ENCODE data around the gene HOXA4. TPM values are rescaled to one million over a fixed set of nuclear protein-coding genes. Genes with fewer than 3 reads are reported as not detected.

Gene HOXA4
- total RNA-seq, 1 donor from 2014 or later: 0.98 TPM

DNA sequence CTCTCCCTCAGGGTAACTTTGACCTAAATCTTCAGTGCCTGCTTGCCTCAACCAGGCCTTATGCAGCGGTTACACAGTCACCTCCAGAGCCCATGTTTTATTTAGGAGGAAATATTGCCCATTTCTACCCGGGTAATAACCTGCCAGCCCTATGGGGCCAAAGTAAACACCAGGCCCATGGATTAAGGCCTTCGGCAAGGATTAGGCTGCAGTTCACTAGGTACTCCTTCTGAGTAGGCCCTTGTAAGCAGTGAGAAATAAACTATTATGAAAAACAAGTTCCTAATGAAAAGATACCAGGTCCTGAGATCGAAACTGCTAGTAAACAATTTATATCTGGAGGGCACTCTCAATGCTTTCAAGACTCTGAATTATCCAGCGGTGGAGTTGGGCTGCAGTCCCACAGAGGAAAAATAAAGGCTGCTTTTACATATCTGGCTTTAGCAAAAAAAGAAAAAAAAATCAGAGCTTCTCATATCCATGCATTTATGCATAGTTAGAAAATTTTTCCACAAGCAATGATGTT lies 47.3 kb upstream of the HOXA4 start:
- TF ChIP-seq, protein P1, sequence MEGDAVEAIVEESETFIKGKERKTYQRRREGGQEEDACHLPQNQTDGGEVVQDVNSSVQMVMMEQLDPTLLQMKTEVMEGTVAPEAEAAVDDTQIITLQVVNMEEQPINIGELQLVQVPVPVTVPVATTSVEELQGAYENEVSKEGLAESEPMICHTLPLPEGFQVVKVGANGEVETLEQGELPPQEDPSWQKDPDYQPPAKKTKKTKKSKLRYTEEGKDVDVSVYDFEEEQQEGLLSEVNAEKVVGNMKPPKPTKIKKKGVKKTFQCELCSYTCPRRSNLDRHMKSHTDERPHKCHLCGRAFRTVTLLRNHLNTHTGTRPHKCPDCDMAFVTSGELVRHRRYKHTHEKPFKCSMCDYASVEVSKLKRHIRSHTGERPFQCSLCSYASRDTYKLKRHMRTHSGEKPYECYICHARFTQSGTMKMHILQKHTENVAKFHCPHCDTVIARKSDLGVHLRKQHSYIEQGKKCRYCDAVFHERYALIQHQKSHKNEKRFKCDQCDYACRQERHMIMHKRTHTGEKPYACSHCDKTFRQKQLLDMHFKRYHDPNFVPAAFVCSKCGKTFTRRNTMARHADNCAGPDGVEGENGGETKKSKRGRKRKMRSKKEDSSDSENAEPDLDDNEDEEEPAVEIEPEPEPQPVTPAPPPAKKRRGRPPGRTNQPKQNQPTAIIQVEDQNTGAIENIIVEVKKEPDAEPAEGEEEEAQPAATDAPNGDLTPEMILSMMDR (IDR thresholded peaks at IDR 0.05): no peak
- TF ChIP-seq POLR2AphosphoS5 (IDR thresholded peaks at IDR 0.05; ENCODE audit: insufficient read depth in 1 of 2, low read depth in 1 of 2) (no peak), POLR2A (IDR thresholded peaks at IDR 0.05) (no peak)
- DNase-seq (ENCODE audit: extremely low spot score in 2 of 2): no peak
- peak overlapping the region; percentile 56 to 64 for H3K4me3 ChIP-seq
- peak overlapping the region; percentile 99 for H3K27ac ChIP-seq
- H3K27me3 ChIP-seq: no peaks in the 10 kb centered on the region
- H3K4me1 ChIP-seq: peaks cover 66% of the 10 kb centered on the region
- intact Hi-C loops (cut with DNase I): no loop called here
- H3K9me3 ChIP-seq: no peaks in the 10 kb centered on the region
- no peaks in the 10 kb centered on the region for H3K36me3 ChIP-seq

DNA sequence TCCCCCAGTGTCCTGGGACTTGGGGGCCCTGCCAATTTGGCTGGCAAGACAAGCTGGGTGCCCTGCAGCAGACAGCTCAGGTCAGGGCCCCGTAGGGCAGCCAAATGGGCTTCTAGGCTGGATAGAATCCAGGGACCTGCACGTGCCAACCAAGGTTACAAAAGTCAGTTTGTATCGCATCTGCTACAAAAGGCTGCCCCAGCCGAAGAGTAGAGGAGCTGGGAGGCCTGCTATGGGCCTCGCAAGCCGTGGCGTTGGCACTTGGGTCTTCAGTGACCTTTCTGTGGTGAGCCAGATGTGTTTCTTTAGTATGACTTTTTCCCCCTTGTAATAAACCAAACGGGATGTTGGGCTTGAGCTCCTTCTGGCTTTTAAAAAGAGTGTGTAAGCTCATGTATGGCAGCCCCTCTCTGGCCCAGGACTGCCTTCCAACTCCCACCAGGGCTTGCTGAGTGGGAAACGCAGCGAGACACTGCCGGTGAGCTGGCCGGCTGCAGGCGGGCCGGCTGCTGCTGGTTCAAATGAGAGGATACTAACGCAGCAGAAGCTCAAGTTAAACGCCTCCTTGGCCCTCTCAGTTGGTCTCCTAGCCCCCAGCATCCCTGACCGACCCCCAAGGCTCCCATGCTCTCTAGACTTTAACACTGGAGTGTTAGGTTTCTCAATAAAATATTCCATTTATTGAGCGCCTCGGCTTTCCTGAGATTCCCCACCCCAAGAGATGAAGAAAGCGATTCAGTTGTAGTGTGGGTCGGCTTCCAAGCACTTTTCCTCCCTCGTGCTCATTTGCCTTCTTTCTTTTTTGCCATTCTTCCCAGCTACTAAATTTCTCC lies 46.6 kb upstream of the HOXA4 start:
- intact Hi-C loops (cut with DNase I): no loop called here
- peak overlapping the region; percentile 56 to 64 for H3K4me3 ChIP-seq
- no peaks in the 10 kb centered on the region for H3K9me3 ChIP-seq
- no peaks in the 10 kb centered on the region for H3K36me3 ChIP-seq
- peak overlapping the region; percentile 99 for H3K27ac ChIP-seq
- DNase-seq (ENCODE audit: extremely low spot score in 2 of 2): no peak
- peaks cover 66% of the 10 kb centered on the region for H3K4me1 ChIP-seq
- TF ChIP-seq, protein P1 (IDR thresholded peaks at IDR 0.05): no peak
- TF ChIP-seq POLR2AphosphoS5 (IDR thresholded peaks at IDR 0.05; ENCODE audit: insufficient read depth in 1 of 2, low read depth in 1 of 2): peak in 1 of 2 donors; percentile 48
- no peaks in the 10 kb centered on the region for H3K27me3 ChIP-seq

DNA sequence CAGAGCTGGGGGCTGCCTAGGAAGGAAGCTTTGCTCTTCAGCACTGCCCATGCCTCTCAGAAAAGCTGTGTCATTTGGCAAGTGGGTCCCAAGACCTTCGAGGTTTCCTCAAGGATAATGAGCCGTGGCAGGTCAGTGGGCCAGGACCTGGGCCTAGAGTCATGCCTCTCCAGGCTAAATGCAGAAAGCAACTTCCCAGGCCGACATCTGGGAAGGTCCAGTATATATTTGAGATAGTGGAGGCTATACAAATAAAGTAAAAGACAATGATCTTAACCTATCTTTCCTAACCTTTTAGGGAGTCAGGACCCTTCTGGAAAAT lies 45.9 kb upstream of the HOXA4 start:
- intact Hi-C loops (cut with DNase I): no loop called here
- Histone ChIP-seq H3K27me3 (no peaks in the 10 kb centered on the region), H3K36me3 (no peaks in the 10 kb centered on the region), H3K4me3 (peak overlapping the region; percentile 56 to 64), H3K4me1 (peaks cover 63% of the 10 kb centered on the region), H3K9me3 (no peaks in the 10 kb centered on the region), H3K27ac (peak overlapping the region; percentile 99)
- DNase-seq (ENCODE audit: extremely low spot score in 2 of 2): no peak
- TF ChIP-seq, protein P1 (IDR thresholded peaks at IDR 0.05): no peak
- TF ChIP-seq POLR2AphosphoS5 (IDR thresholded peaks at IDR 0.05; ENCODE audit: insufficient read depth in 1 of 2, low read depth in 1 of 2) (no peak), POLR2A (IDR thresholded peaks at IDR 0.05) (no peak)

DNA sequence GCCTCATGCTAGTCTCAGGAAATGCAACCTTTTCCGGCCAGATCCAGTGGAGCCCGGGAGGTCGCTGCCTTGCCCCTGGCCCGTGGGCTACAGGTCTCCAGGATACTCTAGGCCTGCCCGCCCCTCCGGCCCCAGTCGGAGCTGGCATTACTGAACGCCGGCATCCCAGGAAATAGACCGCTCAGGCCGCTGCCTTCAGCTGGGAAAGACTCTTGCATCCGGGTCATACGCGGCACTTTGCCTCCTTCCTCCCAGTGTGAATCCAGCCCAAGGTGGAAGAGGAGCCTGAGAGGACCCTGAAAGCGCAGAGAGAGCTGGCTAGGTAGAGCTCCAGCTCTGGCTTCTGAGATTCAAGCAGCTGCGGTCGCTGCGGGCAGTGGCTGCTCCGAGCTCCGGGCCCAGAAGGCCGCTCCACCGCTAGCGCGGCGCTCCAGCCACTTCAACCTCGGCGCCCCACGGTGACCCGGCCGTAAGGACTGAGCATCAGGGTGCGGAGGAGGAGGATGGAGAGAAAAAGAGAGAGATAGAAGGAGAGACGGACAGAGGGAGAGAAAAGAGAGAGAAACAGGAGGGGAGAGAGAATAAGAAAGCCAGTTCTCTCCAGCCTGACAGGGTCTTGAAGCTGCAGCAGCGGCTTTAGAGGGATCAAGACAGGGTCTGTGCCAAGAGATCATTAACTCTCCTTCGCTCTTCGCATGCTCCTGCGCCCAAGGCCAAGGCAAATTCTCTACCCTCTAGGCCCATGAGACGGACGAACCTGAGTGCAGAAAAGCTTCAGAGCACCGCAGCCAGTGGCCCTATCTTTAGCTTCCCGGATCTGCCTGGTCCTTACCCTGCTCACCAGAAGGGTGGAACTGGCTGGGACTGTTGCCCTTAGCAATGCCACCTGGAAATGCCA lies 45.3 kb upstream of the HOXA4 start:
- Histone ChIP-seq H3K27me3 (no peaks in the 10 kb centered on the region), H3K27ac (peak overlapping the region; percentile 99), H3K4me3 (peak overlapping the region; percentile 56 to 64)

DNA sequence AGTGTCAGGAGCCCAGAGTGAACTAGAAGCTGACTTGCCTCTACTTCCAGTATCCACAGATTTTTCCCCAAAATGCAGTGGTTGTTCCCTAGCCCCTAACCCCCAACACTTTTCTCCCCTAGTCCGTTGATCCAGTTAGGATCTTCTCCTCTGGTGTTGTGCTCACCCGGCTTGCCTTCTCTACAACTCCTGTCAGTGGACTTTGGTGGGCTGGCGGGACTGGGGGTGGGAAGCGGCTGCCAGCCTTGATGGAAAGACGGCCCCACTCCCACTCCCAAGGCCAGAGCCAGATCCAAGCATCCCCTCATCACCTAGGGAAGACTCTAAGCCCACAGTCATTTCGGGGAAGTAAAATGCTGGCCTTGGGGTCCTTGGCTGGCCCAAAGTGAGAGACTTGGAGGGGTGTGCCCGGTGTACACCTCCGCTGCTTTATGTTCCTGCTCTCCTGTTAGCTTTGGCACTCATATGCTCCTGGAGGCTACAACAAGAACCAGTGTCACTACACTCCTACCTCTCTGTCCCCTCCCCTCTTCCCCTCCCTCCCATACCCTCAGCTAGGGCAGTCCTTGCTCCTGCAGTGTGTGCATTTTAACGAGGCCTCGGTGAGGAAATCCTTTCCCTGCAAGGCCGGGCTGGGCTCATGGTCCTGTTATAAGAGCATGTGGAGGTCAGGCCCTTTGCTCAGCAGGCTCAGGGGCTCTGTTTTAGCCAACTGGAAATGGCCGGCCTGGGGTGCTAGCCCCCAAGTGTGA lies 44.5 kb upstream of the HOXA4 start:
- DNase-seq (ENCODE audit: extremely low spot score in 2 of 2): no peak
- H3K27ac ChIP-seq: peak overlapping the region; percentile 99
- TF ChIP-seq POLR2AphosphoS5 (IDR thresholded peaks at IDR 0.05; ENCODE audit: insufficient read depth in 1 of 2, low read depth in 1 of 2) (no peak), POLR2A (IDR thresholded peaks at IDR 0.05) (no peak)
- TF ChIP-seq, protein P1 (IDR thresholded peaks at IDR 0.05): no peak
- no peaks in the 10 kb centered on the region for H3K36me3 ChIP-seq
- H3K27me3 ChIP-seq: no peaks in the 10 kb centered on the region
- peak overlapping the region; percentile 56 to 64 for H3K4me3 ChIP-seq
- intact Hi-C loops (cut with DNase I): no loop called here
- peaks cover 48% of the 10 kb centered on the region for H3K4me1 ChIP-seq
- H3K9me3 ChIP-seq: no peaks in the 10 kb centered on the region

More for the DNA sequence above, 45.3 kb upstream of the HOXA4 start:
- DNase-seq (ENCODE audit: extremely low spot score in 2 of 2): no peak
- intact Hi-C loops (cut with DNase I): no loop called here
- Histone ChIP-seq H3K9me3 (no peaks in the 10 kb centered on the region), H3K4me1 (peaks cover 57% of the 10 kb centered on the region), H3K36me3 (no peaks in the 10 kb centered on the region)
- peak in 1 of 2 donors; percentile 56 for TF ChIP-seq POLR2AphosphoS5 (IDR thresholded peaks at IDR 0.05; ENCODE audit: insufficient read depth in 1 of 2, low read depth in 1 of 2)
- no peak for TF ChIP-seq POLR2A (IDR thresholded peaks at IDR 0.05)
